Liver (tissue), 3 donors: ENCODE data around the gene CASTOR2.
"Not testable (repeated sequence)": the region's sequence is repeated elsewhere in the genome, so short reads cannot be mapped to it uniquely, and the experiment has no call there.

Experiments
- FOXA1 ChIP-seq: IDR thresholded peaks from 2 replicates; pipeline ENCODE4 v1.6.1; 2016; ENCODE audit warnings: antibody characterized with exemption
- HNF4A ChIP-seq, 2 donors: conservative IDR thresholded peaks; 2 replicates each; pipeline ENCODE4 v1.6.1; 2016; ENCODE audit warnings: antibody characterized with exemption in 2 of 2, mild to moderate bottlenecking in 2 of 2
- HNF4G ChIP-seq: IDR thresholded peaks from 2 replicates; pipeline ENCODE4 v1.6.1; 2016; ENCODE audit warnings: antibody characterized with exemption
- SP1 ChIP-seq: IDR thresholded peaks from 2 replicates; pipeline ENCODE4 v1.6.1; 2018; ENCODE audit warnings: antibody characterized with exemption, mild to moderate bottlenecking
- TAF1 ChIP-seq: conservative IDR thresholded peaks from 2 replicates; pipeline ENCODE4 v1.6.1; 2016; ENCODE audit warnings: antibody characterized with exemption, mild to moderate bottlenecking
- YY1 ChIP-seq: IDR thresholded peaks from 2 replicates; pipeline ENCODE4 v1.6.1; 2016; ENCODE audit warnings: antibody characterized with exemption, mild to moderate bottlenecking
- TF ChIP-seq, protein P1 (sequence below): fragments of 150-350 bp; IDR thresholded peaks from 2 replicates; pipeline ENCODE4 v1.5.1; 2017; ENCODE audit warnings: improper control_type of control experiment, low read depth, low read length; ENCODE audit not compliant: missing input control
- TF ChIP-seq, protein P2 (sequence below): IDR thresholded peaks from 2 replicates; pipeline ENCODE4 v1.6.1; 2016; ENCODE audit warnings: antibody characterized with exemption, mild to moderate bottlenecking
- TF ChIP-seq, protein P3 (sequence below): IDR thresholded peaks from 2 replicates; pipeline ENCODE4 v1.6.1; 2016; ENCODE audit warnings: antibody characterized with exemption
- TF ChIP-seq, protein P4 (sequence below): IDR thresholded peaks from 2 replicates; pipeline ENCODE4 v1.6.1; 2016; ENCODE audit warnings: antibody characterized with exemption
- donor health status: healthy.
- donor health status: healthy.

DNA sequence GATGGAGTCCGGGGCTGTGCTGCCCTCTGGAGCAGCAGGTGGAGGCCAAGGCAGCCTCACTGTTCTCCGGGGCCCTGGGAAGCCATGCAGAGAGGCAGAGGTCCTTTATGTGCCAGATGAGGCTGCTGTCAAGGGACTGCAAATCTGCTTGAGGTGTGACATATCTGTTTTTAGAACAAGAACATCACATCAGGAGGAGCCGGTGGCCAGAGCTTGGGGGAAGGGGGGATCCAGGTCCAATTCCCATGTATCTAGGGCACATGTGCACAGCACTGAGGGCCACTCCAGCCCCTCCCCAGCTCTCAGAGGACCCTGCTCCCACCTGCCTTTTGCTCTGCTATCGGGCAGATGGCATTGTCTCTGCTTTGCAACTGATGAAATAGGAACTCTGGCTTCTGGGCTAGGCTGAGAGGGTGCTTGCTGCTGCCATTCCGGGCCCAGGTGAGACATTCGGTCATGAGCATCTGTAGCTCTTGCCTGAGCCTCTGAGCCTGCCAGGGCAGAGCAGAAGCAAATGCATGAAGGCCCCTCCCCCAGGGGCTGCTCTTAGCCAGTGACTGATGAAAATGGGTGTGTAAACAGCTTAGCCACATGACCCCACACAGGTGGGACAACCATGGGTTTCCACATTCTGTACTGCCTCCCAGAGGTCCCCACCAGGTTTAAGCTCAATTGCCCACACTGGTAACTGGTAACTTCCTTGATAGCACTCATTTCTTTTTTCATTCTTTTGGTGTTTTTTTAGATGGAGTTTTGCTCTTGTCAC is 32.8 kb upstream of the CASTOR2 start:
- TF ChIP-seq, protein P1, sequence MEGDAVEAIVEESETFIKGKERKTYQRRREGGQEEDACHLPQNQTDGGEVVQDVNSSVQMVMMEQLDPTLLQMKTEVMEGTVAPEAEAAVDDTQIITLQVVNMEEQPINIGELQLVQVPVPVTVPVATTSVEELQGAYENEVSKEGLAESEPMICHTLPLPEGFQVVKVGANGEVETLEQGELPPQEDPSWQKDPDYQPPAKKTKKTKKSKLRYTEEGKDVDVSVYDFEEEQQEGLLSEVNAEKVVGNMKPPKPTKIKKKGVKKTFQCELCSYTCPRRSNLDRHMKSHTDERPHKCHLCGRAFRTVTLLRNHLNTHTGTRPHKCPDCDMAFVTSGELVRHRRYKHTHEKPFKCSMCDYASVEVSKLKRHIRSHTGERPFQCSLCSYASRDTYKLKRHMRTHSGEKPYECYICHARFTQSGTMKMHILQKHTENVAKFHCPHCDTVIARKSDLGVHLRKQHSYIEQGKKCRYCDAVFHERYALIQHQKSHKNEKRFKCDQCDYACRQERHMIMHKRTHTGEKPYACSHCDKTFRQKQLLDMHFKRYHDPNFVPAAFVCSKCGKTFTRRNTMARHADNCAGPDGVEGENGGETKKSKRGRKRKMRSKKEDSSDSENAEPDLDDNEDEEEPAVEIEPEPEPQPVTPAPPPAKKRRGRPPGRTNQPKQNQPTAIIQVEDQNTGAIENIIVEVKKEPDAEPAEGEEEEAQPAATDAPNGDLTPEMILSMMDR = not testable (repeated sequence)
- TF ChIP-seq, protein P2, sequence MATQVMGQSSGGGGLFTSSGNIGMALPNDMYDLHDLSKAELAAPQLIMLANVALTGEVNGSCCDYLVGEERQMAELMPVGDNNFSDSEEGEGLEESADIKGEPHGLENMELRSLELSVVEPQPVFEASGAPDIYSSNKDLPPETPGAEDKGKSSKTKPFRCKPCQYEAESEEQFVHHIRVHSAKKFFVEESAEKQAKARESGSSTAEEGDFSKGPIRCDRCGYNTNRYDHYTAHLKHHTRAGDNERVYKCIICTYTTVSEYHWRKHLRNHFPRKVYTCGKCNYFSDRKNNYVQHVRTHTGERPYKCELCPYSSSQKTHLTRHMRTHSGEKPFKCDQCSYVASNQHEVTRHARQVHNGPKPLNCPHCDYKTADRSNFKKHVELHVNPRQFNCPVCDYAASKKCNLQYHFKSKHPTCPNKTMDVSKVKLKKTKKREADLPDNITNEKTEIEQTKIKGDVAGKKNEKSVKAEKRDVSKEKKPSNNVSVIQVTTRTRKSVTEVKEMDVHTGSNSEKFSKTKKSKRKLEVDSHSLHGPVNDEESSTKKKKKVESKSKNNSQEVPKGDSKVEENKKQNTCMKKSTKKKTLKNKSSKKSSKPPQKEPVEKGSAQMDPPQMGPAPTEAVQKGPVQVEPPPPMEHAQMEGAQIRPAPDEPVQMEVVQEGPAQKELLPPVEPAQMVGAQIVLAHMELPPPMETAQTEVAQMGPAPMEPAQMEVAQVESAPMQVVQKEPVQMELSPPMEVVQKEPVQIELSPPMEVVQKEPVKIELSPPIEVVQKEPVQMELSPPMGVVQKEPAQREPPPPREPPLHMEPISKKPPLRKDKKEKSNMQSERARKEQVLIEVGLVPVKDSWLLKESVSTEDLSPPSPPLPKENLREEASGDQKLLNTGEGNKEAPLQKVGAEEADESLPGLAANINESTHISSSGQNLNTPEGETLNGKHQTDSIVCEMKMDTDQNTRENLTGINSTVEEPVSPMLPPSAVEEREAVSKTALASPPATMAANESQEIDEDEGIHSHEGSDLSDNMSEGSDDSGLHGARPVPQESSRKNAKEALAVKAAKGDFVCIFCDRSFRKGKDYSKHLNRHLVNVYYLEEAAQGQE = not testable (repeated sequence)
- not testable (repeated sequence) for TF ChIP-seq TAF1; HNF4A (conservative IDR thresholded peaks at IDR 0.05); SP1; YY1; FOXA1; HNF4G
- TF ChIP-seq, protein P3, sequence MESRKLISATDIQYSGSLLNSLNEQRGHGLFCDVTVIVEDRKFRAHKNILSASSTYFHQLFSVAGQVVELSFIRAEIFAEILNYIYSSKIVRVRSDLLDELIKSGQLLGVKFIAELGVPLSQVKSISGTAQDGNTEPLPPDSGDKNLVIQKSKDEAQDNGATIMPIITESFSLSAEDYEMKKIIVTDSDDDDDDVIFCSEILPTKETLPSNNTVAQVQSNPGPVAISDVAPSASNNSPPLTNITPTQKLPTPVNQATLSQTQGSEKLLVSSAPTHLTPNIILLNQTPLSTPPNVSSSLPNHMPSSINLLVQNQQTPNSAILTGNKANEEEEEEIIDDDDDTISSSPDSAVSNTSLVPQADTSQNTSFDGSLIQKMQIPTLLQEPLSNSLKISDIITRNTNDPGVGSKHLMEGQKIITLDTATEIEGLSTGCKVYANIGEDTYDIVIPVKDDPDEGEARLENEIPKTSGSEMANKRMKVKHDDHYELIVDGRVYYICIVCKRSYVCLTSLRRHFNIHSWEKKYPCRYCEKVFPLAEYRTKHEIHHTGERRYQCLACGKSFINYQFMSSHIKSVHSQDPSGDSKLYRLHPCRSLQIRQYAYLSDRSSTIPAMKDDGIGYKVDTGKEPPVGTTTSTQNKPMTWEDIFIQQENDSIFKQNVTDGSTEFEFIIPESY = not testable (repeated sequence)
- TF ChIP-seq, protein P4, sequence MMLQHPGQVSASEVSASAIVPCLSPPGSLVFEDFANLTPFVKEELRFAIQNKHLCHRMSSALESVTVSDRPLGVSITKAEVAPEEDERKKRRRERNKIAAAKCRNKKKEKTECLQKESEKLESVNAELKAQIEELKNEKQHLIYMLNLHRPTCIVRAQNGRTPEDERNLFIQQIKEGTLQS = not testable (repeated sequence)
